ENCODE measurements around the gene FARP1.

GRCh38 chr13:98262292-98262691, 119.4 kb downstream of the FARP1 start:
- TF ChIP-seq CTCF (IDR thresholded peaks at IDR 0.05) (no peak), POLR2A (IDR thresholded peaks at IDR 0.05) (no peak)
